NCI-H2227 treated with DMSO at 0.1 percent for 48 hours (cell line): Measurements from ENCODE around the gene NFATC2.
"Not testable (repeated sequence)": the region's sequence is repeated elsewhere in the genome, so short reads cannot be mapped to it uniquely, and the experiment has no call there.

ENCODE experiments used
- DNase-seq: peaks from one replicate; lab custom pipeline; 2025; lab: John Stamatoyannopoulos, UW

The NFATC2 gene

DNA sequence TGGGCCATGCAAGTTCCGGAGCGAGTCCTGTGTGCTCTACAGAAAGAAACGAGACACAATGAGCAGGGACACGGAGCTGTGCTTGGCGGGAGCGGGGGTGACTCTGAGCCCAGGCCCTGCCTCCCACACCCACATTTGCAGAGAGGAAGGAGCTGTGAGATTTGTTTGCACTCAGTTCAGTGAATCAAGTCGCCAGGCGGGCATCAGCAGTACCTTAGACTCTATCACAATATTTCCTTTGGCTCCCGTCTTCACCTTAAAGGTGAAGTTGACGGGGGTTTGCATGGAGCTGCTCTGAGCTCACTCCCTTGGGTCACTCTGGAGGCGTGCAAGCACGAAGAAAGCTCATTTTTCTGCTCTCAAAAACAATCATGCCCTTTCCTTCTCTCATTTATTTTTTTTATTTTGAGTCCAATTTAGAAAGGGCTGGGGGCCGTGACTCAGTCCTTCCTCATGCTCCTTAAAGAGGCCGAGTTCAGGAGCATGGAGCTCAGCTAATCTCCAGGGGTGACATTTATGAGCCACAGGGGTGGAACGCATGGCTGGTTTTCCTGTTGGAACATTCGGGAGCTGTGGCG, 188.2 kb downstream of the NFATC2 start:
- DNase-seq = no peak

DNA sequence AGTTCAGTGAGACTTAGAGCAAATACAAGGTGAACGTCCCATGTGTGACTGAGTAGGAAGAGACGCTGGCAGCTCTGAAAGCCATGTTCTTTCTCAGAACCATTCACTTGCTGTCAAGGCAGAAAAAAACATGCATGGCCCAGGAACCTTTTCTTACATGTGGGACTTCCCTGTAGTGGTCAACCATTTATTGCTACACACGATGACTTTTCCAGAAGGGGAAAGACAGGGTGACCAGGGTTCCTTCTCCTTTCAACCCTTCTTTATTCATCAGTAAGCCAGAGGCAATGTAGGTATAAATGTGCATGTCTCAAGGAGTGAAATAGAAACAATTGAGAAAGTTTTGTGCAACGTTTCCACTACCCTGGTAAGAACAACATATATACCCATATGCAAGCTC, 189.0 kb downstream of the NFATC2 start:
- no peak for DNase-seq

DNA sequence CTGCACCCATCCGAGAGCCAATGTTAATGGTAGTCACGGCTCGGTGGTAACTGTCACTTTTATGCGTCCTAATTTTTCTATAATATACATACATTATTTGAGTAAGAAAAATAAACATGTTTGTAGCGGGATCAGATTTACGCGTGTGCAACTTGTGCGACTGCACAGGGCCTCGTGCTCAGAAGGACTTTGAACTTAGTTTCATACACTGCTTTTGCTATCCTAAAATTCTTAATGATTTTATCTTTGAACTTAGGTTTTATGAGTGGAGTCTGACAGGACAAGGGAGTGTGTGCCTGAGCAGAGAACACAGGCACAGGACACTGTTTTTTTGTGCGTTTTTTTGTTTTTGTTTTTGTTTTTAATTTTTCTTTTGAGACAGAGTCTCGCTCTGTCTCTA, 189.7 kb downstream of the NFATC2 start:
- DNase-seq = no peak

DNA sequence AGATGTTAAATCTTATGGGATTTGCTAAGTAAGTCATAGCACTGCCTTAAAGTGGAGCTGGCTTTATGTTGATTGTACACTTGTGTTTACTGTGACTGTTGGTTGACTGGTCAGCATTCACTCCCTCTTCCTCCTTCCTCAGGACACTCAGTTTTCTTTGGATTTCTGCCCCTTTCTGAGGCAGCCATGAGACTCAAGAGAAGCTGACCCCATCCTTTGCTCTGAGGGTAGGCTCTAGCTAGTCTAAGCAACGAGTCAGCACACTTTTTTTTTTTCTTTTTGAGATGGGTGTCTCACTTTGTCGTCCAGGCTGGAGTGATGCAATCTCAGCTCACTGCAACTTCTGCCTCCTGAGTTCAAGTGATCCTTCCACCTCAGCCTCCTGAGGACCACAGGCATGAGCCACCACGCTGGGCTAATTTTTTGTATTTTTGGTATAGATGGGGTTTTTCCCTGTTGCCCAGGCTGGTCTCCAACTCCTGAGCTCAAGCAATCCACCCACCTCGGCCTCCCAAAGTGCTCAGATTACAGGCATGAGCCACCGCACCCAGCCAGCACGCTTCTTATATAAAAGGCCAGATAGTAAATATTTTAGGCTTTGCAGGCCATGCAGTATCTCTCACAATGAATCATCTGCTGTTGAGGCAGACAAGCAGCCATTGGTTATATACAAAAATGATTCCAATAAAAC, 191.4 kb downstream of the NFATC2 start:
- no peak for DNase-seq

DNA sequence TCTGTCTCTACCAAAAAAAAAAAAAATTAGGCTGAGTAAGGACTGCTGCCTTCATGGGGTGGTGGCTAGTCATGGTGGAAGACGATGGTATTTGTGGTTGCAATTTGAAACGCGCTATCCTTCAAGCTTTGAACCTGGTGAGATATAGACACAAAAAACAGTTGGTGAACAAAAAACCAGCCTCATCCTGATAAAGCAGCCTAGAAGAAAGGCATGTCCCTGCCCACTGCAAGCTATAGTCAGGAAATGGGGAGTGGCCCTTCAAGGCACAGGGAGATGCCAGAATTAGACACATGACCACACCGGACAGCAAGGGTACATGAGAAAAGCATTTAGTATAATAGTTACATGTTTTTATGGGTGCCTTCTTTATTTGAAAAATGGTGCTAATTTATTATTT, 193.6 kb downstream of the NFATC2 start:
- DNase-seq = no peak

DNA sequence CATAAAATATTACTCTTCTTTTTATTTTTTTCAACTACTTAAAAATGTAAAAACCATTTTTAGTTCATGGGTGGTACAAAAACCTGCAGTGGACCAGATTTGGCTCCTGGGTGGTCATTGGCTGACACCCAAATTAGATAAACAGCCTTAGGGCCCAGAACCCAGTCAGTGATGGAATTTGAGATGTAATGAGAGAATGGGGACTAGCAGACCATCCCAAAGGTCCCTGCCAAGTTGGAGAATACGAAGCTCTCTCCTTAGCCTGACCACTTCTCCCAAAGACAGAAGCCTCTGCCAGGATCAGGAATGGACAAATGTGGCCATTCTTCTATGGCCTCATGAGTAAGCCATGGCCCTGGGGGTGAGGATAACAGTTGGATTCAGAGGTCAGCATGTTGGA, 194.7 kb downstream of the NFATC2 start:
- DNase-seq = no peak

DNA sequence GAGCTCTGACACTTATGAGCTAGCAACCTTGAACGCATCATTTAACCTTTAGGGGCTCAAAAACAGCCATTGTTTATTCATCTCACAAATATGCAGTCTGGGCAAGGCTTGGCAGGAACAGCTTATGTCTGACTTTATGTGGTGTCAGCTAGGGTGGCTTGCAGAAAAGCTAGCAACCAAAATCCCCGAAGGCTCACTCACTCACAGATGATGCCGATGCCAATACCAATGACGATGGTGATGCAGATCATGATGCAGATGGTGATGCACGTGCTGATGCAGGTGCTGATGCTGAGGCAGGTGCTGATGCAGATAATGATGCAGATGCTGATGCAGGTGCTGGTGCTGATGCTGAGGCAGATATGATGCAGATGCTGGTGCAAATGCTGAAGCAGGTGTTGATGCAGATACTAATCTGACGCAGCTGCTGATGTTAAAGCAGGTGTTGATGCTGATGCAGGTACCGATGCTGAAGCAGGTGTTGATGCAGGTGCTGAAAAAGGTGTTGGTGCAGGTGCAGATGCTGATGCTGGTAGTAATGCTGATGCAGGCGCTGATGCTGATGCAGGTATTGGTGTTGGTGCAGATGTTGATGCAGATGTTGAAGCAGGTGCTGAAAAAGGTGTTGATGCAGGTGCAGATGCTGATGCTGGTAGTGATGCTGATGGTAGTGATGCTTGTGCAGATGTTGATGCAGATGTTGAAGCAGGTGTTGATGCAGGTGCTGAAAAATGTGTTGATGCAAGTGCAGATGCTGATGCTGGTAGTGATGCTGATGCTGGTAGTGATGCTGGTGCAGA, 195.6 kb downstream of the NFATC2 start:
- no peak for DNase-seq

DNA sequence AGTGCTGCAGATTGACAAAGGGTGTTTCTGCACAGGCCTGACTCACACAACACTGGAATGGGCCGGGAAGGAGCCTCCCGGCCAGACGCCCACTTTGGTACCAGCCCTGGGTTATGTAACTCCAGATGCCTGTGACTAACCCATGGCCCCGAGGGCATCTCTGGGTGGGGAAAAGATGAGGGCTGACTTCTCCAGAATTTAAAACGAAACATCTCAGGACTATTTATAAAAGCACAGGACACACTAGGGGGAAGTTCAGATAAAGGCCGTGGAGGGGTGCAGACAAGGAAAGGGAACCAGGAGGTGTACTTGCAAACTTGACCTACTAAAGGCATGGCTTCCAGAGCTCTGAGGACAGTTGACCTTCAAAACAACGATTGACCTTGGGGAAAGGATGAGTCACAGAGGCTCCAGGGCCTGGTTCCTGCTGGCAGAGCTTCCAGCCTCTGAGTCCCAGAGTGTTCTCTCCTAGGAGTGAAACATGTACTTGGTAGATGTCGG, 196.9 kb downstream of the NFATC2 start:
- DNase-seq = no peak

DNA sequence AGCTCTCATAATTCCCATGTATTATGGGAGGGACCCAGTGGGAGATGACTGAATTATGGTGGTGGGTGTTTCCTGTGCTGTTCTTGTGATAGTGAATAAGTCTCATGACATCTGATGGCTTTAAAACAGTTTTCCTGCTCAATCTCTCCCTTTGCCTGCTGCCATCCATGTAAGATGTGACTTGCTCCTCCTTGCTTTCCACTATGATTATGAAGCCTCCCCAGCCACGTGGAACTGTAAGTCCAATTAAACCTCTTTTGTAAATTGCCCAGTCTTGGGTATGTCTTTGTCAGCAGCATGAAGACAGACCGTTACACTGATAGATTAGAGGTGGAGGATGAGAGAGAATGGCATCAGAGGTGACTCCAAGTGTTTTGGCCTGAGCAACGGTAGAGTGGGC, 198.7 kb downstream of the NFATC2 start:
- not testable (repeated sequence) for DNase-seq

DNA sequence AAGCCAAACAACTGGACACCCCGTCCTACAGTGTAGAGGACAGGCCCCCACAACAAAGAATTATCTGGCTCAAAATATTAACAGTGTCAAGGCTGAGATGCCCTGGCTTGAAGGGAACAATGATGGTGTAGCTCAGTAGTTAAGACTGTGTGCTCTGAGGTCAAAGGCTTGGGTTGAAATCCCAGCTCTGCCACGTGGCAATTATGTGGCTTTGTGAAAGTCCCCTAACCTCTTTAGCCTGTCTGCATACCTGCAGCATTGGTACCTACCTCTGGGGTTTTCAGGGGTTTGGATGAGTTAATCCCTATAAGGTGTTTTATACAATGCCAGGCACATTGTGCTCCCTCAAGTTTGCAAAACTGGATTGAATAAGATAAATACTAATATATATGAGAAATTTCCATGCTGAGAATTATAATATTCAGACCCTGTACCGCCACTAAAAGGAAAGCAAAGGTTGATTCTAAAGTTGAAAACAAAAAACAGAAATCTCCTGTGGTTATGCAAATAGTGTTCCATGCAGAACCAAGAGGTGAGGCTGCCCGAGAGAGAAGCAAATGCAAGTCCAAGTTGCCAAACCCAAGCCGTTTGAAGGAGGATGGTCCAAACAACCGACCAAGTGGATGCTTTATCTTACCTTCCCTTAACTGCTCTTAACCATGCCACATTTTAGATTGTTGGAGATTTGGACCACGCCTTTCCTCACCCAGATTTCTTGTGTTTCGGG, 199.8 kb downstream of the NFATC2 start:
- DNase-seq = no peak

DNA sequence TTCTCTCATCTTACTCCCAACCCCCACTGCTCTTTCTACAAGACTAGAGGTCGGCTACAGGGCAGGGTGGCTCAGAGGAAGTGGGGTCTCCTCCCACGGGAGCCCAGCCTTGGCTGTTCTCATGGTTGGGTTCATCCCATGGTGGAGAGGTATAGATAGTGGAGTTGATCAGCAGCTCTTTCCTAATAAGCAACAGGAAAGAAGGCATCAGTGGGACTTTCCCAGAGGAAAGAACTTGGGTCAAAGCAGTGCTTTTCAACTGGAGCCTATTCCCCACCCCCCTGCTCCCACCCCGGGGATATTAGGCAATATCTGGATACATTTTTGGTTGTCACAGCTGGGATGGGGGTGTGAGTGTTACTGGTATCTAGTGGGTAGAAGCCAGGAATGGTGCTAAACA, 200.9 kb downstream of the NFATC2 start:
- no peak for DNase-seq

DNA sequence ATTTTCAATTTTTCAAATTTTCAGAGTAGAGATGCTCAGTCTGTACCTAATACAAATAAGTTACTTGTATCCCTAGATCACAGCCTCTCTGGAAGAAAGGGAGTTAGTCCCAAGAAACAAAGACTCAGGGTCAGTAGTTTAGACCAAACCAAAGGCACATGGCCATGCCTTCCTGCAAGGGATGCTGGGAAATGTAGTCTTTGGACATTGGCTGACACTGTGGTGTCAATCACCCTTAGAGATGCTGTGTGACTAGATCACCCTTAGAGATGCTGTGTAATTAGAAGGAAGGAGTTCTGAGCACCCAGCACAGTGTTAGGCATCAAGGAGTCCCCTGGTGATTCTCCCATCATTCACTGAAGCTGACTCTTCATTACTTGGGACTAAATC, 202.1 kb downstream of the NFATC2 start:
- DNase-seq = no peak

DNA sequence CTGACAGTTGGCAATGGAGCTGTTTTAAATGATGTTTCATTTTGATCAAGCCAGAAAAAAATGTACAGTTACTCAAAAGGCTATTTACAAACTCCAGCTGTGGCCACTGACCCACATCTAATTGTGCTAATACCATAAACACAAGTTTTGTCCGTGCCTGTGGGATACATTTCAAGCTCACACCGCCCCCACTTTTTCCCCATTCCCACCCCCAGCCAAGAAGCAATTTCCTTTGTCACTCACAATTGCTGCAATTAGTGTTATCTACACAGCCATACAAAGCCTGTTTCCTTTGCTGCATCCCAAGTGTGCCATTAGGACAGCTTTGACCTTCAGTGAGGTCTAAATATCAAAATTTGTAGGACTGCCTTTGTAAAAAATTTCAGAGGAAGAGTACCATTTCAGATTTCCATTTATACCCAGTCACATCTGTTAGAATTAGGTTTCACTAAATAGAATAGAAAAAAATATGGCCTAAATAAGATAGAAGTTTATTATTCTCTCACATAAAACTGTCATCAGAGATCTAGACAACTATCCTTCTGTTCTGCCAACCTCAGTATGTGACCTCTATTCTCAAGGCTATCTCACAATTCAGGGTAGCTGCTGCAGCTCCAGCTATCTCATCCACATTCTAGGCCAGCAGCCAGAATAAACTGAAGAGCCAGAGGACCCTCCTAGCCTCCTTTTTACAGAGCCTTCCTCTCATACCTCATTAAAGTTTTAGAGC, 202.6 kb downstream of the NFATC2 start:
- peak; percentile 45 for DNase-seq

DNA sequence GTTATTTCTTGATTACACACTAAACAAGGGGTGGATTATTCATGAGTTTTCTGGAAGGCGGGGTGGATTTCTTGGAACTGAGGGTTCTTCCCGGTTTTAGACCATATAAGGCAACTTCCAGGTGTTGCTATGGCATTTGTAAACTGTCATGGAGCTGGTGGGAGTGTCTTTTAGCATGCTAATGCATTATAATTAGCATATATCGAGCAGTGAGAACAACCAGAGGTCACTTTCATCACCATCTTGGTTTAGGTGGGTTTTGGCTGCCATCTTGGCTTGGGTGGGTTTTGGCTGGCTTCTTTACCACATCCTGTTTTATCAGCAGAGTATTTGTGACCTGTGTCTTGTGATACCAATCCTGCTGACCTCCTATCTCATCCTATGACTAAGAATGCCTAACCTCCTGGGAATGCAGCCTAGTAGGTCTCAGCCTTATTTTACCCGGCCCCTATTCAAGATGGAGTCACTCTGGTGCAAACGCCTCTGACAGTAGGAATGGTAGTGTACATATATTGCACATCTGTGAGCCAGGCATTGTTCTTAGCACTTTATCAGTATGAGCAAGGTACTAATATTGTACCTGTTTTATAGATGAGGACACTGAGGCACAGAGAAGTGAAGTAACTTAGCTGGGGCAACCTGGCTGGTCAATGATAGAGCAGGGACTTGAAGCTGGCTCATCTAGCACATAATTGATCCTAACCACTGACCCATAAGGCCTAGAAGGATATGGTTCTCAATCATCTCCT, 203.7 kb downstream of the NFATC2 start:
- no peak for DNase-seq

DNA sequence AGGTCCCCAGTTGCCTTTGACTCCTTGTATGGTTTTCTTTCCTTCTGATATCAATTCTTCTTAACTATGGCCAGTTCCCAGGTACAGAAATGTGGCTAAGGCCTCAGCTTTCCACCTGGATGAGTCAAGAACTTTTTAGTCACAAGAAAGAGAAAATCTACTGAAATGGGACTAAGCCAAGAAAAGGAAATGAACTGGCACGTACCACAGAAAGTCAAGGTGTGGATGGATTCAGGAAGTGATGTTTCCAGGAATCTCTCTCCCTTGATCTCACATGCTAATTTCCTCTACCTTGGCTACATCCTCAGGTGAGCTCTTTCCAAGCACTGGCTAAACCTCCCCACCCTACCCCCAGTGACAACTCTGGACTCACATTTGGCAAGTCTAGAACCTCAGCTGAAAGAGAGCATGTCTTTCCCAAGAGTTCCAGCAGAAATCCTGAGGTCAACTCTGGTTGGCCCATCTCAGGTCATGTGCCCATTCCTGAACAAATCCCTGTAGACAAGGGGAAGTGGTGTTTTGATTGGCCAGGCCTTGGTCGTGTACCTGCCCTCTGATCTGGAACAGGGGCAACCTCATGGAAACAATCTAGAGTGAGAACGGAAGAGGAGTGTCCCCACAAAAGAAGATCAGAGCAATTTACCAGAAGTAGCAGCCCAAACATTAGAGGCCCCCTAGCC, 205.3 kb downstream of the NFATC2 start:
- no peak for DNase-seq
